Epidermal melanocyte (primary cell): ENCODE results near the gene TBC1D10B.
"Not testable (repeated sequence)": the region's sequence is repeated elsewhere in the genome, so short reads cannot be mapped to it uniquely, and the experiment has no call there.

Source experiments
- DNase-seq: peaks from one replicate; pipeline ENCODE4 v3.0.0; 2011; ENCODE audit warnings: low spot score; ENCODE audit not compliant: insufficient read length

The TBC1D10B gene

DNA sequence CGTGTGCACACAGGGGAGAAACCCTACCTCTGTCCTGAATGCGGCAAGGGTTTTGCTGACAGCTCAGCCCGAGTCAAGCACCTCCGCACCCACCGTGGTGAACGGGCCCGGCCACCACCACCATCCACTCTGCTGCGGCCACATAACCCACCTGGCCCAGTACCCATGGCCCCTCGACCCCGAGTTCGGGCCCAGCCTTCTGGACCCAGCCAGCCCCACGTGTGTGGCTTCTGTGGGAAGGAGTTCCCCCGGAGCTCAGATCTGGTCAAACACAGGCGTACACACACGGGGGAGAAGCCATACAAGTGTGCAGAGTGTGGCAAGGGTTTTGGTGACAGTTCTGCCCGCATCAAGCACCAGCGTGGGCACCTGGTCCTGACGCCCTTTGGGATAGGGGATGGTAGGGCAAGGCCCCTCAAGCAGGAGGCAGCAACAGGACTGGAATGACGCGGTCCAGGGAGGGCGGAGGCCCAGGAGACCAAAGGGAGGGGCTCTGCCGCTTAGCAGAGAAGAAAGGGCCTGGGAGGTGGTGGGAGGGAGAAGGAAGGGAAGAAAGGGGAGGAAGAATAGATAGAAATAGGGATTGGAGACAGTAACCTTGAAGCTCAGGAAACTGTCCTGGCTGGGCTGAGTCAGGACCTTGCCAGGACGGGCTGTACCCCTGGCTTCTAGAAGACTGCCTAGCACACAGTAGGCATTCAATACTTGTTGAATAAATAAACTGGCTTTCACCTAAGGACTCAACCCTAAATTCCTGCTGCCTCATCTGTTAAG, 28.6 kb upstream of the TBC1D10B start:
- no peak for DNase-seq

DNA sequence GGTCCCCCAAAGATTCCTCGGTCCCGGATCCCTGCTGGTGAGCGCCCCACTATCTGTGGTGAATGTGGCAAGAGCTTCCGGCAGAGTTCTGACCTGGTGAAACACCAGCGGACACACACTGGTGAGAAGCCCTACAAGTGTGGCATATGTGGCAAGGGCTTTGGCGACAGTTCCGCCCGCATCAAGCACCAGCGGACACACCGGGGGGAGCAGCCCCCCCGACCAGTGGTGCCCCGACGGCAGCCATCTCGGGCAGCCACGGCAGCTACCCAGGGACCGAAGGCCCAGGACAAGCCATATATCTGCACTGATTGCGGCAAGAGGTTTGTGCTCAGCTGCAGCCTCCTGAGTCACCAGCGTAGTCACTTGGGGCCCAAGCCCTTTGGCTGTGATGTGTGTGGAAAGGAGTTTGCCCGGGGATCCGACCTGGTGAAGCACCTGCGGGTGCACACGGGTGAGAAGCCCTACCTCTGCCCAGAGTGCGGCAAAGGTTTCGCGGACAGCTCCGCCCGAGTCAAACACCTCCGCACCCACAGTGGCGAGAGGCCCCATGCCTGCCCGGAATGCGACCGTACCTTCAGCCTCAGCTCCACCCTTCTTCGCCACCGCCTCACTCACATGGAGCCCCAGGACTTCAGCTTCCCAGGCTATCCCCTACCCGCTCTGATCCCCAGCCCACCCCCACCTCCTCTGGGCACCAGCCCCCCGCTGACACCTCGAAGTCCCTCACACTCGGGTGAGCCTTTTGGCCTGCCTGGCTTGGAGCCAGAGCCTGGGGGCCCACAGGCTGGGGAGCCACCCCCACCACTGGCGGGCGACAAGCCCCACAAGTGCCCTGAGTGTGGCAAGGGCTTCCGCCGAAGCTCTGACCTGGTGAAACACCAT, 27.7 kb upstream of the TBC1D10B start:
- no peak for DNase-seq

DNA sequence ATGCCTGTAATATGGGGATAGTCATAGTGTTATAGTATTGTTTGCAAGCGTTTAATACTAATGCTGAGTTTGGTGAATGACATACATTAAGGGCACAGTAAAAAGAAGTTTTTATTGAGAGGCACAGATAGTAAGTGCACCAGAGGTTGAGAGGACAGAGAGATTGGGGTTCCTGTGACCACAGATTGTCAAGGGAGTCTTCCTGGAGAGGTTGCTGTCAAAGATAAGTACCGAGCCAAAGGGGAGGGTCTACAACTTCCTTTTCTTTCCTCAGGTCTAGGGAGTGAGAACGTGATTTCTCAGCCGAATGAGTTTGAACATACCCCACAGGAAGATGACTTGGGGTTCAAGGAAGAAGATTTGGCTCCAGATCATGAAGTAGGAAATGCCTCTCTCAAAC, 26.8 kb upstream of the TBC1D10B start:
- DNase-seq, result no peak

DNA sequence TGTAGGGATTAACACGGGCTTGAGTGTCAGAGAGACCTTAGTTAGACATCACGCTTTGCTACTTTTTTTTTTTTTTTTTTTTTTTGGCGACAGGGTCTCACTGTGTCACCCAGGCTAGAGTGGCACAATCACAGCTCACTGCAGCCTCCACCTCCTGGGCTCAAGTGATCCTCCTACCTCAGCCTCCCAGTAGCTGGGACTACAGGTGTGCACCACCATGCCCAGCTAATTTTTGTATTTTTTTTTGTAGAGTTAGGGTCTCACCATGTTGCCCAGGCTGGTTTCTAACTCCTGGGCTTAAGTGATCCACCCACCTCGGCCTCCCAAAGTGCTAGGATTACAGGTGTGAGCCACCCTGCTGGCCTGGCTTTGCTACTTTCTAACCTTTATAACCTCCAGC, 26.3 kb upstream of the TBC1D10B start:
- not testable (repeated sequence) for DNase-seq

DNA sequence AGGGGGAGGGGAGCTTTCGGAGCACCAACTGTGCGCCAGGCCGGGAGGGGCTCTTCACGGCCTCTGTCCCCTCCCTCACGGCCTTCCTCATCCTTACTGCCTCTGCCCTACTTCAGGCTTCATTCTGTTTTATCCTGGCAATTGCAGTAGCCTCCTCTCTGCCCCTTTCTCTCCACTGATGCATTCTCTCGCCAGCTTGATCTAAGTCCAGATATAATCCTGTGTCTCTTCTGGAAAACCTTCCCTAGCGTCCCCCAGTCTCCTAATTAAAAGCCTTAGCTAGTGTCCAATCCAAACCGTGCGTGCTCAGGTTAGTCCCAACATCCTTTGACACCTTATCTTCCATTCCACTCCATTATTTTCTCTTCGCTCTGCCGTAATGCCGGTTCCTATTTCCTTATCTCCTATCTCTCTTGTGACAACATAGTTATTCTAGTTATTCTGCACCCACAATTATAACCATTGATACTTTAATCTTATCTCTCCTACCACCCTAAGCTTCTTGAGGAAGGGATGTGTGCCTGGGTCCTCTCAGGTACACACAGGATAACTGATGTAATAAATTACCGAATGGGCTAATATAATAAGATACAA, 25.8 kb upstream of the TBC1D10B start:
- no peak for DNase-seq

DNA sequence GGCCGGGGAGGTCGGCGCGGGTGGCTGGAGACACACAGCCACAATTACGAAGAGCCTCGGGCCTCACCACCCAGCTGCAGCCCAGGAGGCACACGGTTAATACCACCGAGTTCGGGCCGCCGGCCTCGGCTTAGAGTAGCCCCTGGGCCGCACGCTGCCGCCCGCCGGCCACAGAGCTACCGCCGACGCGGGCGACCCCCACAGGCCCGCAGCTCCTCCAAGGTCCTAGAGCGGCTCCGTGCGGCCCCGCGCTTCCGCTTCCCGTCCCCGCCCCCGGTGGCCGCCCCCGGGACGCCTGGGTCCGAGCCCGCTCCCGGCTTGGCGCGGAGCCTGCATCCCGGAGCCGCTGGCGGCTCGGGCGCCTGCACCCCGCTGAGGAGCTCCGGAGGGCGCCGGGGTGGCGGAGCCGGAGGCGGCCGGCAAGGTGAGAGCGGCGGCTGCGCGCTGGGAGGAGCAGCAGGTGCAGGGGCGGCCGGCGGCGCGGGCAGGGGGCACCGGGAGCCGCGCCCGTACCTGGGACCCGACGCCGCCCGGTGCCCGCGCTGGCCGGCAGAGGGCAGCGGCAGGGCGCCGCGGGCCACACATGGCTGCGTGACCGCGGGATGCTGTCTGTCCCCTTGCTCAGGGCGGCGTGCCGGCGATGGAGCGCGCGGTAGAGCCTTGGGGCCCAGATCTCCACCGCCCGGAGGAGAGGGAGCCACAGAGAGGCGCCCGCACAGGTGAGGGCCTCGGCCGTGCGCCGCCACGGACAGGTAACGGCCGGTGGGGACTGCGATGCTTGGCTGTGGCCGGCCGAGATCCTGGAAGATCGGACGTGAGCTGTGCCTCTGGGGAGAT, 25.1 kb upstream of the TBC1D10B start, which contains the start of gene ZNF48:
Gene ZNF48 (plus strand): TSS at position 266 of the 837 bp plus-strand sequence. CDS start 375 bp downstream, at position 641.
- peak; percentile 82 for DNase-seq

DNA sequence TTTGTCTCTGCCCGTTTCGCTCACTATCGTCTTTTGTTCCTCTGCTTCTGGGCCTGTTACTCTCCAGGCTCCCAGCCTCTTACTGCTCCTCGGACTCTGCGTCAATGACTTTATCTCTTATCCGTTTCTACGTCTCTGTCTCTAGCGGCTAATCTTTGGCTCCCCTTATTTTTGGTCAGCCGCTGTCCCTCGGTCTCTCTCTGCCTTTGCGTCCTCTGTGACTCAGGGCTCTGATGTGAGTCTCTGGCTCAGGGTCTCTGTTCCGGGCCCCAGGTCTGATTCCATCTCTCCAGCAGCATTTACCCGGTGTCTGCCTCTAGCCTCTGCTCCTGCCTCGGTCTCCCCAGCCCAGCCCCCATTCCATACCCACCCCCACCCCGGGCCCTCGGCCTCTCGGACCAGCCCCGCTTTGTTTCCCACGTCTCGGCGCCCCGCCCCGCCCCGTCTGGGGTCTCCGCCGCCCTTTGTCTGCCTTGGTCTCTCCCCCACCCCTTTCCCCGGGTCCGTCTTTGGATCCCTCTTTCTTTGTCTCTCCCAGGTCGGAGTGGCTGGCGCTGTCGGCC, 24.4 kb upstream of the TBC1D10B start:
- peak; percentile 24 for DNase-seq

DNA sequence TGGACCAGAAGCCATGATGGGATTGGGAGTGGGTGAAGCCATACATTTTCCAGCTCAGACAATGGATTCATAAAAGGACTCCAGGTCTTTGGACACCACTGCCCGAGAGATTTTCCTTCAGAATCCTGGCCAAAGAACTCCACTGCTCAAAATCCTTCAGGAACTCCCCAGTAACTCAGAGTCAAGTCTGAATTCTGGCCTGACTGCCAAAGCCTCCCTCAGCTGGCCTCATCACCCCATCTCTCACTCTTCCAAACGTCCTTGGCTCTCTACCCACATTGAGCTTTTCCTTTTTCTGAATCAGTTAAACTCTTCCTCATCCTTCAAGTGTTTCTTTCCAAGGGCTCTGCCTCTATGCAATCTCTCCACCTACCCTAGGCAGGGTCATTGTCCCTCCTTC, 13.2 kb upstream of the TBC1D10B start:
- no peak for DNase-seq

DNA sequence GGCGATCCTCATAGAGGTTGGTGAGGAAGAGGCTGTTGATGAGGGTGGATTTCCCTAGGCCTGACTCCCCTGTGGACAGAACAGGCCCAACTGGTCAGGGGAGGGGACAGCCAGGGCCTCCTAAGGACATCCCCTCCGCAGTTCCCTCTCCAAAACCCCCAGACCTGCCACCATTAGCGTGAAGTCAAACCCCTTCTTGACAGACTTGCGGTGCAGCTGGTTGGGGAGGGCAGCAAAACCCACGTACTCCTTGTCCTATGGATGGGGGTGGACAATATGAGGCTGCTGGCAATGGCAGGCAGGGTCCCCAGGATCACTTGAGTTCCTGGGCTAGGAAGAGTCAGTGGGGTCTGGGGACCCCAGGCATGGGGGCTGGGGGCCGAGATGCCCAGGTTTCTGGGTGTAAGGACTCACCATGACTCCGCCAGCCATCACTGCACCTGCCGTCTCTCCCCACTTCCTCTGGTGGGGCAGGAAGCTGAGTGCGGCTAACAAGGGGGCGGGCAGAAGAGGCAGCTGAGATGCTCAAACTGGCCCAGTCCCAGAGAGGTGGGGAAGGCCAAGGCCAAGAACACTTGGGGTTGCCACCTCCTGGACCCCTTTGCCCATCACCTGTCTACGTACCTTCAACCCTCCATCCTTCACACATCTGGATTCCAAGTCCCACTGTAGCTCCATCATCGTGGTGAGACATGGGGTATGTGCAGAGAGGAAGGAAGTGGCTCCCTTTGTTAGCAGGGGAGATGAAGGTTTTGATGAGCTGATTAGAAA, 12.0 kb upstream of the TBC1D10B start, which contains the start of gene SEPTIN1:
Gene SEPTIN1 (minus strand): TSS at position 451 of the 771 bp plus-strand sequence. CDS start 19 bp downstream, at position 432.
- no peak for DNase-seq

DNA sequence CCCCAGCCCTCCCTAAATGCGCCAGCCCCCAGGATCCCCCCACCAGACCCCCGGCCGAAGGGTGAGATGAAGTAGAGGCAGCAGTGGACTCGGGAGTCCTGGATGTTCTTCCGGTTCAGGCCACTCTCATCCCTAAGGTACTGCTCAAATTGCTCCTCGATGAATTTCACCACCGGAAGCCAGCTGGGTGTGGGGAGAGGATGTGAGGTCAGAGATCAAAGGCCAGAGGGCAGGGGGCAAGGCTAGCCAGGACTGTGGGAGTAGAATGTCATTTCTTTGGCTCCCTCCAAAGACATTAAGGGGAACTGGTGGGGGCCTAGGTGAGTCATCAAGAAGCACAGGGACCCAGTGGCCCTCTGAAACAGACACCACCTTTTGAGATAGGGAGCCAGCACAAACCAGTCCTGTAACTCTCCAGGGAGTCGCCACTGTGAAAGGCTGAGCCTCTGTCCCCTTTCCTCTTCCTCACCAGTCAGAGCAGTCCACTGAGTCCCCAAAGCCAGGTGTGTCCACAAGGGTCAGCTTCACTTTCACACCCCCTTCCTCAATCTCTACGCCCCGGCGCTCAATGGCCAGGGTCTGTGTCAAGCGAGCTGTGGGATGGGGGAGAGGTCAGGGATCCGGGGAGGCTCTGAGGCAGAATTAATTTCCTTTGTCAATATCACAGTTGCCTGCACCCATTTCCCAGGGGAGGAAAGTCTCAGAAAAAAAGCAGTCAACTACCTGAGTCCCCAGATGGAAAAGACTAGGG, 11.2 kb upstream of the TBC1D10B start:
- no peak for DNase-seq

DNA sequence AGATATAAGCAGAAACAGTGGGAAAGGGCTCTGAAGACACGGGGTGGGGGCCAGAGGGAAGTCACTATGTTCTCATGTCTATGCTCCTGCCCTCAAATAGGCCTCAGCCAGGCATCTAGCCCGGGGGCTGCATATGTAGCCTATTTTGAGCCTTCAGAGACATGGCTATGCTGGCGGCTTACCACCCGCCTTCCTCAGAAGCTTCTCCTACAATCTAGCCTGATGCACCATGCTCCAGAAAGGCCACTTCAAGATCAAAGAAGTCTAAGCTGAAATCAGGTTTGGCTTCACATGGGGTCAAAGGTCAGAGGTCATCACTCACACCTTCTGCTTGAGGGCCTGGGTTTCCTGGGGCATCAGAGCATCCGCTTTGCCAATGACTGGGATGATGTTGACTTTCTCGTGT, 10.5 kb upstream of the TBC1D10B start:
- no peak for DNase-seq

DNA sequence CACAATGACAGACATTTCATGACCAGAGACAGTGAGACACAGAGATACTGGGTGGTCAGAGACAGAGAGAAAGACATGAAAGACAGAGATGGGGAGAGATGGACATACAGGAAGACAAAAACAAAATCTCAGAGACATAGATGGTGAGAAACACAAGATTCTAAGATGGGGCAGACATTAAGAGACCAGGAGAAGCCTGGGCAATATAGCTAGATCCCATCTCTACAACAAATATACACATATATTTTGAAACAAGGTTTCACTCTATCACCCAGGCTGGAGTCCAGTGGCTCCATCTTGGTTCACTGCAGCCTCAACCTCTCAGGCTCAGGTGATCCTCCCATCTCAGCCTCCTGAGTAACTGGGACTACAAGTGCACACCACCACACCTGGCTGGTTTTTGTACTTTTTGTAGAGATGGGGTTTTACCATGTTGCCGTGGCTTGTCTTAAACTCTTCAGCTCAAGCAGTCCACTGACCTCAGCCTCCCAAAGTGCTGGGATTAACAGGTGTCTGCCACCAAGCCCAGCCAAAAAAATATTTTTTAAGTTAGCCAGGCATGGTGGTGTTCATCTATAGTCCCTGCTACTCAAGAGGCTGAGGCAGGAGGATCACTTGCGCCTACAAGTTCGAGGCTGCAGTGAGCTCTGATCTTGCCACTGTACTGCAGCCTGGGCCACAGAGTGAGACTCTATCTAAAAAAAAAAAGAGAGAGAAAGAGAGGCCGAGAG, 9.9 kb upstream of the TBC1D10B start:
- no peak for DNase-seq

DNA sequence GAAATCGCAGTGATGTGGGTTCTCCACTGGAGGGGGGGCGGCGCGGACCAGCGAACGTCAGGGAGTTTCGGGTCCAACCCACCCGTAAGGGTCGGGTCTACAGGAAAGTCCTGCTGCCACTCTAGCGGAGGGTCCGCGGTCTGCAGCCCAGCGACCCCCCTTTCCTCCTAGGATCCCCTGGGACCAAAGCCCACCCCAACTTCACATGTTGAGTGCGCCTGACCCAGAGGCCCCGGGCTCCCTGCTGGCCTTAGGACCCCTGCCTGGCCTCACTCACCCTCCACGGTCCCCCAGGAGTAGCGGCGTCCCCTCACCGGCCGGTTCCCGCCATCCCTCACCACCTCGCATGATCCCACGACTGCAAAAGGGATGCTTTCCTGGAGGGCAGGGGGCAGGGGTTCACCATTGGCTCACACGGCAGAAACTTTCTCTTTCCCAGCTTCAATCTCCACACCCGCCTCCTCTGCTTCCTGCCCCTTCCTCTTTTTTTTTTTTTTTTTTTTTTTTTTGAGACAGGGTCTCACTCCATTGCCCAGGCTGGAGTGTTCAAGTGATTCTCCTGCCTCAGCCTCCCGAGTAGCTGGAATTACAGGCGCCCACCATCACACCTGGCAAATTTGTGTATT, 9.0 kb upstream of the TBC1D10B start:
- no peak for DNase-seq

DNA sequence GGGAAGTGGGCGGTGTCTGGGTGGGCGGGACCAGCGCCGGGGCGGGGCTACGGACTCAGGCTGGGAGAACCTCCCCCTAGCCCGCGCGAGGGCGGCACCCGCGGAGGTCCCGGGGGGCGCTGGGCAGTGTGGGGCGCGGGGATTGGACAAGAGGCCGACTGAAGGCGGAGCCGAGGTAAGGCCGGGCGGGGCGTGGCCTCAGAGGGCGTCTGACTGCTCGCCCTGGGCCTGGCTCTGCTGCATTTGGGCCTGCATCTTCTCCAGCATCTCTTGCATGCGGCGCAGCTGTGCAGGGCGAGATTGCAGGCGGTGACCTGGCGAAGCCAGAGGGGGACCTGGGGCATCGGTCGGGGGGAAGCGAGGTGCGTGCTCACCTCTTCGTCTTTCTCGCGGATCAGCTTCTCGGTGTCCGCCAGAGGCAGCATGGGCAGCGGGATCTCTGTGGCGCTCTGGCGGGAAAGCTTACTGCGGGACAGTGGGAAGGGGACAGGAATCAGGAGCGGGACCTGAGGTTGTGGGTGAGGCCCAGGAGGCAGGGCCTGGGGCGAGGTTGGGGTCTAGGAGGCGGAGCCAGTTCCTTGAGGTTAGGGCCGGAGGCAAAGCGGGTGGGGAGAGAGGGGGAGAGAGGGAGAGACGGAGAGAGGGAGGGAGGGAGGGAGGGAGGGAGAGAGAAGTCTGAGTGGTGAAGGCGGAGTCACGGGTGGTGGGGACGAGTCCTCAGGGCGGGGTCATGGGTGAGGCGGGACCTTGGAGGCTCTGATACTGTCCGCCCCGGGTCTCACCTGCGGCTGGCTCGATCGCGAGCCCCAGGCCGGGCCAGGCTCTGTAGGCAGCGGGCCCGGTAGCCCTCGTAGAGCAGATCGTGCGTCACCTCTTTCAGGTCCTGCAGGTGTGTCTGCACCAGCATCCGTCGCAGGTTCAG, 8.2 kb upstream of the TBC1D10B start:
- peak; percentile 90 for DNase-seq

DNA sequence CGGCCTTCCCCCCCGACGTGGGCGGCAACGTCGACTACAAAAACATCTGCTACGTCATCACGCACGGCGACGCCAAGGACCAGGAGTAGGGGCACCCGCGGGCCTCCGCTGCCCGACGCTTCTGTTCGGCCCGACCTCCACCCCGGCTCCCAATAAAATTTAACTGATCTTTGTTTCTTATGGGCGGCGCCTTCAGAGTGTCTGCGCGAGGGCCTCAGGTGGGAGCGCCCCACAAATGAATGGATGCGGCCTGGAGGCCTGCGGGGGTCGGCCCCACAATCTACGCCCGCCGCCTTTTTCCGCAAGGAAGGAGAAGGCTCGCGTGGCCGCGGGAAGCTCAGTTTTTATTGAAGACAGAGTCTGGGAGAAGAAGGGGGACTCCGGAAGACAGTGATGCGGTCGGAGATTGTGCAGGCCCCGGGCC, 7.5 kb upstream of the TBC1D10B start:
- peak; percentile 79 for DNase-seq

DNA sequence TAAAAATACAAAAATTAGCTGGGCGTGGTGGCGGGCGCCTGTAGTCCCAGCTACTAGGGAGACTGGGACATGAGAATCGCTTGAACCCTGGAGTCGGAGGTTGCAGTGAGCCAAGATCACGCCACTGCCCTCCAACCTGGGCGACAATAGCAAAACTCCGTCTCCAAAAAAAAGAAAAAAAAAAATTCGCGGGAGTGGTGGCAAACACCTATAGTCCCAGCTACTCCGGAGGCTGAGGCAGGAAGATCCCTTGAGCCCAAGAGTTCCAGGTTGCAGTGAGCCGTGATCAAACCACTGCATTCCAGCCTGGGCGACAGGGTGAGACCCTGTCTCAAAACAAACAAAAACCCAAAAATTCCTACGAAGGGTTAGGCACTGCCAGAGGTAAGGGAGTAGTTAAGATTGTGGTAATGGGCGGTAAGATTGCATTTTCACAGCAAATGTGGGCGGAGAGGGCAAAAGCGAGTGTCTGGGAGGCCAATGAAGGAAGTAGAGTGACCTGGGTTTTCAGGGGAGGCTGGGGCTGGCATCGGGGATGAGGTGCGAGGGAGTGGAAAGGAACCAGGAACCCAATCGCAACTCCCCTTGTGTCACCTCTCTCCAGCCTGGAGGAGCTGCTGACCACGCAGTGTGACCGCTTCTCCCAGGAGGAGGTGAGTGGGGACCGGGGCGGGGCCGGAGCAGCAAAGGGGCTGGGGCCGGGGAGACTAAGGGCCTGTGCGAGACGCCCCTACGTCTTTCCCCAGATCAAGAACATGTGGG, 6.9 kb upstream of the TBC1D10B start:
- DNase-seq, result no peak
